ENCODE results near the gene SLC25A27.

The SLC25A27 gene

GRCh38 chr6:46719099-46719498 lies 66.3 kb downstream of the SLC25A27 start:
- no peaks in the 10 kb centered on the region for H3K4me1 ChIP-seq
- no peaks in the 10 kb centered on the region for H3K36me3 ChIP-seq
- no peak overlapping the region for H3K27ac ChIP-seq
- TF ChIP-seq CTCF (IDR thresholded peaks at IDR 0.05), result no peak
- no peak for DNase-seq
- peaks cover 0 to 12% of the 10 kb centered on the region in 2 donors for H3K27me3 ChIP-seq
- H3K4me3 ChIP-seq, result no peak overlapping the region
- intact Hi-C loops (cut with DNase I; ENCODE audit: low total_unique reads), result no loop called here
- no peaks in the 10 kb centered on the region for H3K9me3 ChIP-seq

GRCh38 chr6:46720401-46720800 lies 67.6 kb downstream of the SLC25A27 start:
- Histone ChIP-seq H3K27ac (no peak overlapping the region), H3K36me3 (no peaks in the 10 kb centered on the region), H3K9me3 (no peaks in the 10 kb centered on the region), H3K4me1 (no peaks in the 10 kb centered on the region), H3K27me3 (peaks cover 0 to 15% of the 10 kb centered on the region in 2 donors), H3K4me3 (no peak overlapping the region)
- intact Hi-C loops (cut with DNase I; ENCODE audit: low total_unique reads), result no loop called here
- DNase-seq, result no peak
- no peak for TF ChIP-seq CTCF (IDR thresholded peaks at IDR 0.05)
